ENCODE data around the gene SPINK1.
"Not testable (repeated sequence)": the region's sequence is repeated elsewhere in the genome, so short reads cannot be mapped to it uniquely, and the experiment has no call there.

Gene SPINK1

GRCh38 chr5:147803926-147804325, 27.5 kb downstream of the SPINK1 start:
- DNase-seq = no peak

GRCh38 chr5:147803161-147803560, 28.3 kb downstream of the SPINK1 start:
- not testable (repeated sequence) for DNase-seq

DNA sequence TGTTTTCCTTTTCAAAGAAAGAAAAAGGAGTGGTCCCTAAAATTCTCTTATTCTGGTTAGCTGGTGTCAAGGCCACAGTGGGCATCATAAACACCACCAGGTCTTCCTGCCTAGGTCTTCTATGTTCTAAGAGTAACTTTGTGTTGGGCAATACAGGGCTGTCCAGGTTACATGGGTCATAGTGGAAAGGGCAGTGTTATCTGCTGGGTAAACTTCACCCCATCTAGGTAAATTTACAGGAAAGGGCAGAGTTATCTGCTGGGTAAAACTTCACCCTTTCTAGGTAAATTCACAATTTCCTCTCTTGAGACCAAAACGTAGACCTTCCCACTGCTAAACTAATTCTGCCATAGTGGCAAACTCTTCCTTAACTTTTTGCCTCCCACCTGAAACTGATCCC, 30.0 kb downstream of the SPINK1 start:
- no peak for DNase-seq

DNA sequence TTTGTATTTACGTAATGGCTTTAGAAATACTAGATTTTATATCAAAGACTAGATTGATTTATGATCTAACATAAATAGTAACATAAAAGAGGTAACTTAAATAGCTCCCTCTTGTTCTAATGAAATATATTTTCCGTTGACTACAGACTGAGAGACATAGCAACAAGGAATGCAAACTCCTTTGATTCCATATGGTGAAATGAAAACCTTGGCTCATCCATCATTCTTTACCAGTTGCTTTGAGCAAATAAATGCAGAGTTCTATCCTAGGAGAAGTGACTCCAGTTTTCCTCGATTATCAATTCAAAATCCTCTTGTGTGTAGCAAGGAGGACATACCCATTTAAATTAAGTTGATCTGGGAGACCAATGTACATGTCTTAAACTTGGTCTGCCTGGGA, 31.0 kb downstream of the SPINK1 start:
- DNase-seq = no peak

DNA sequence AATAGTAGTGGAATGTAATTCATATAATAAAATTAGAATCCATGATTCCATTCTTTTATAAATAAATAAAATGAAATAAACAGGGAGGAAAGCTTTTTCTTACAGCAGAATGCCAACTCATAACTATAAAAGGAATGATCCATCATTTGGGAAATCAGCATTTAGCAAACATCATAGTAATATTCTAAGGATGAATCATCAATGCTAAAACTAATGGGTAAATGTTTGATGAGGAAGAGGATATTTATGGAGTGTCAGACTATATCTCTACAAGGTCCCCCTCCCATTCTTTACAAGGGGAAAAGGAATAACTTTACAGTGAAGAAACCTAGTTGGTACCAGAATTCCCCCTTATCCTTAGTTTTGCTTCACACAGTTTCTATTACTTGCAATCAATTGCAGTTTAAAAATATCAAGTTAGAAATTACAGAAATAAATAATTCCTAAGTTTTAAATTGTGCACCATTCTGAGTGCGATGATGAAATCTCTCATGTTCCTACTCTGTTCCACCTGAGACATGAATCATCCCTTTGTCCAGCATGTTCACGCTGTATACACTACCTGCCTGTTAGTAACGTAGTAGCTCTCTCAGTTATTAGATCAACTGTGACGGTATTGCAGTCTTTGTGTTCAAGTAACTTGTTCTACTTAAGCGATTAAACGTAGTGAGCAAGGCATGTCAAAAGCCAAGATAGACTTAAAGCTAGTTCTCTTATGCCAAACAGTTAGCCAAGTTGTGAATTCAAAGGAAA, 34.7 kb downstream of the SPINK1 start:
- DNase-seq = no peak

DNA sequence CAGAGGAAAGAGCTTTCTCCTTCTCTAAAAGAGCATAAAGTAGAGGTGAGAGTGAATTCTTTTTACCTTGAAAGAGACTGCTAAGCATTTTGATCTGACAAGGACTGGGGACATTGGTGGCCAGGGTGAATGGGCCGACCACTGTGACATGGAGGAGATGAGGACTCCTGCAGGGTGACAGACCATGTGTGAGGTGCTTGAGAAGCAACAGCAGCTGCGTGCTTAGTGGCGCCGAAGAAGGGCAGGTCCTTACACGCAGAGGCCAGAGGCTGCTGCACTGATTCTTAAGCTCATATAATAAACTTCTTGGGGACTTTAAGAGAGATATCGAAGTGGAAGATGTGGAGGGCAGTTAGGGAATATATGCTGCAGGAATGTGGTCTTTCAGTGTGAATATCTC, 40.3 kb downstream of the SPINK1 start:
- DNase-seq = no peak

DNA sequence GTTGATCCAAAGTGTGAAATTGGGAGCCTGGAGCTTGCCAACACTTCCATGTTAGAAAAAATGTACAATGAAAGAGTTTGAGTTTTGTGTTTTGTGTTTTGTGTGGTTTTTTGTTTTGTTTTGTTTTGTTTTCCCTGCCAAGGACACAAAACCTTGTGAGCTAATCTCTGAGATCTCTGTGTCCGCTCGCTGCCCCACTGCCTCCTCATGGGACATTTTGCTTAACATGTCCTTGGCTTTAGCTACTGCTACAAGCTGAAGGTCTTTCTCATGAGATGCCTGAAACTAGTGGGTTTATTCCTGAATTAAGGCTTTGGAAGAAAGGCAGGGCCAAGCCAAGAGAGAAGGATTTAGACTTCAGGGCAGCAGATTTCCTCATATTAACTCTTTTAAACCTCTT, 41.7 kb downstream of the SPINK1 start:
- no peak for DNase-seq

DNA sequence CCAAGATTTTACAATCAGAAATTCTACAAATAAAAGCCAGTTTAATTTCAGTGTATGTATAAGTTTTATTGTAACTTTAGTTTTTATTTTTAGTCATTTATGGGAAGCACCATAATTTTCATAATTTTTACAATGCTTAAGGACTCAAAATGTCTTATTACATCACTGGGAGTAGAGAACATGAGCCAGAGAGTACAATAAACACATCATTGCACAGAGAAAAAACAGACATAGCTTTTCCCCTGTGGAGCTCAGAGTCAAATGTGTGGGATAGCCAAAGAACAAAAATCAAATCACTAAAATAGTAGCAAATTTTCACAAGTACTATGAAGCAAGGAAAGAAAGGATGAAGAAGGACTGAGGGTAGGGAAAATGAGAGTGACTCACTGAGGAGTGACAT, 43.4 kb downstream of the SPINK1 start:
- no peak for DNase-seq

DNA sequence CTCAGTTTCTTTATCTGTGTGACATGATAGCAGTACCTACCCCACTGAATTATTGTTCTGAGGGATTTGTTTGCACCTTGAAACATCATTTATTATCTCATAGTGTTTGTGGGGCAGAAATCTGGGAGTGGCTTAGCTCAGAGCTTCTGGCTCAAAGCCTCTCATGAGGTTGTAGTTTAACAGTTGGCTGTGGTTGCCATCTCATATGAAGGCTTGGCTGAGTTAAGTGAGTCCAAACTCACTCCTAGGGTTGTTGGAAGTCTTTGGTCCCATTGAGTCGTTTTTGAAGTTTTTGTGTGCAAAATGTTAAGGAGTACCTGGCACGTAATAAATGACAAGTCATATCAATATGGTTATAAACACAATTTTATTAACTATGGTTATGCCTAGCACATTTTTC, 45.3 kb downstream of the SPINK1 start:
- DNase-seq = no peak

GRCh38 chr5:147784146-147784987, 47.1 kb downstream of the SPINK1 start:
- DNase-seq = no peak

DNA sequence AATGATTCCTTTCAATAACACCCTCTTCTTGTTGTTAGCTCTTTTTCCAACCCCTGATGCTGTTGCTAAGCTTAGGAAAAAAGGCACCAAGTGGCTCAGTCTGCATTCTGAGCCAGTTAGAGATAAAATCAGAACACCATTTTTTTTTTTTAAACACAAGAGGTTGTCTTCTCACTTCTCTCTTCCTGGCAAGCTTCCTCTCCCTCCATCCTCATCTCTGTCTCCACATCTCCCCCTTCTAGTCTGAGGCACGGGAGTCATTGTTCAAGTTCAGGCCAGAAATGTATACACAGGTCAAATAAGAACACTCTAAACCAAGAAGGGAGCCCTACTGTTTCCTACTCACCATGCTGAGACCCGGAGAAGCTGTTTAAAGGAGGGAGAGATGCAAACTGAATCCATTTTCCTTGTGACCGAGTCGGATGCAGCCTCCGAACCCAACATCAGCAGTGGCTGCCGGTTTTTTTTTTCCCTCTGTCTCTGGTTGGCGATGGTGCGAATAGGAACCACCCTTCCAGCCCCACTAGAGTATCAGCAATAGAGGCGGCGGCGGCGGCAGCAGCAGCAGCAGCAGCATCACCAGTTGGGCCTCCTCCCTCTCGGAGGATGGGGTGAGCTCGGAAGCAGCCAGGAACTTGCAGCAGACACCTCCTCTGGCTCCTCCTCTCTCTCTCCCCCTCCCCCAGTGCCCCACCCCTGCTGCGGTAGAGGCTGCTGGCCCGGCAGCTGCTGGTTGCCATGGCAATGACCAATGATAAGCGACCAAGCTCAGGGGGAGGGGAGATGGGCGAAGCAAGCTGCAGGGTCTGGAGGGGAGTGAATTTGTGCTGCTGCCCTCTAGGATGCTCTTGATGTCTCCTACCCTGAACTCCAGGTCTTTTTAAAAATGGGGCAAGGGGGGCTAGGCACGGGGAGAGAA, 49.1 kb downstream of the SPINK1 start, which contains the start of gene JAKMIP2:
Gene JAKMIP2 (minus strand): TSS at position 619 of the 919 bp plus-strand sequence. CDS start 110,922 bp downstream, outside the sequence.
- DNase-seq = peak; percentile 96

GRCh38 chr5:147780924-147781573, 50.4 kb downstream of the SPINK1 start:
- no peak for DNase-seq

DNA sequence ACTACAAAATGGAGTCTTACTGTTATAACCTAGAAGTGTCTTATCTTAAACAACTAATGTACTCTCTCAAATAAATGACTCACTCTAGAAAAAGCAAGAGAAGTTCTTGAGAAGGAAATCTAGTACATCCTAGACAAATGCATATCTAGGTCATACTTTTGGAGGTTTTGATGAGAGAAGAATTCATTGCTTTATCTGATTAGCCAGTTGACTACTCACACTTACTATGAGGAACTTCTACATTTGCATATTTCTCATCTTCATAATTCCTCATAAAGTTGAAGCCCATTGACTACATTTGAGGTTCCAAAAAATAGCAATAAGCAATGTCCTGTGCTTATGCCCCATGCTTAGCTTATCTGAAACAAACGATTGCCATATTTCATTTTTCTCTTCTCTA, 51.8 kb downstream of the SPINK1 start:
- DNase-seq = no peak

GRCh38 chr5:147776989-147777388, 54.5 kb downstream of the SPINK1 start:
- DNase-seq = no peak

All from NCI-H446 treated with DMSO at 0.1 percent for 48 hours (cell line).